Muscle layer of colon (tissue), 2 donors: ENCODE measurements around the gene SLC25A34.

Experiments
- H3K27ac ChIP-seq: one replicate; pipeline ENCODE4 v1.7.0; 2013; ENCODE audit warnings: low read depth, mild to moderate bottlenecking, low read length, moderate library complexity
- H3K27me3 ChIP-seq, 2 donors: one replicate each; pipeline ENCODE4 v1.7.0; 2013; ENCODE audit warnings: low read length in 2 of 2, mild to moderate bottlenecking in 2 of 2; ENCODE audit not compliant: insufficient read depth in 2 of 2, control insufficient read depth in 1 of 2
- H3K36me3 ChIP-seq: one replicate; pipeline ENCODE4 v1.7.0; 2013; ENCODE audit warnings: mild to moderate bottlenecking, low read length; ENCODE audit not compliant: insufficient read depth
- H3K4me1 ChIP-seq: one replicate; pipeline ENCODE4 v1.7.0; 2013; ENCODE audit warnings: mild to moderate bottlenecking, low read length; ENCODE audit not compliant: insufficient read depth
- H3K4me3 ChIP-seq, 2 donors: one replicate each; pipeline ENCODE4 v1.7.0; 2013; ENCODE audit warnings: low read length in 2 of 2, low read depth in 1 of 2, mild to moderate bottlenecking in 1 of 2, moderate library complexity in 1 of 2
- H3K9ac ChIP-seq: one replicate; pipeline ENCODE4 v1.7.0; 2013; ENCODE audit warnings: low read length
- H3K9me3 ChIP-seq: one replicate; pipeline ENCODE4 v1.7.0; 2013; ENCODE audit warnings: mild to moderate bottlenecking, low read length
- donor health status: abdominal sarcoma.
- donor health status: Adenocarcinoma of cecum.

SLC25A34 gene

DNA sequence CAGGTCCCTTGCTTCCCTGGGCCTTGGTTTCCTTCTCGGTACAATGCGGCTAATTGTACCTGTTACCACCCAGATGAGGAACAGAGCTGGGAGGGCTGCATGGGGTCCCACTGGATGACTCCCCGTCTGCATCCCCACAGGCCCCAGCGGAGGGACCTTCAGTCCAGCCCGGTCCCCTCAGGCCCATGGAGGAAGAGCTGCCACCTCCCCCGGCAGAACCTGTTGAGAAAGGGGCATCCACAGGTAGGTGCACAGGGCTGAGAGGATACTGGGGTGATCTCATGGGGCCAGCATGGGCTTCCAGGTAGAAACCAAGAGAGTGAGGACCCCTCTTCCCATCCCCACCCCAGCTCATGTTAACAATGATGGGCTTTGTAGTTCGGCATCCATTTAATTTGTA, 32.3 kb downstream of the SLC25A34 start:
- H3K9me3 ChIP-seq = no peaks in the 10 kb centered on the region
- no peak overlapping the region for H3K9ac ChIP-seq
- H3K27ac ChIP-seq = no peak overlapping the region
- no peaks in the 10 kb centered on the region for H3K27me3 ChIP-seq
- peaks cover 39% of the 10 kb centered on the region for H3K36me3 ChIP-seq
- no peaks in the 10 kb centered on the region for H3K4me1 ChIP-seq
- no peak overlapping the region for H3K4me3 ChIP-seq

- Histone ChIP-seq H3K27ac (no peak overlapping the region), H3K27me3 (no peaks in the 10 kb centered on the region), H3K4me3 (no peak overlapping the region), H3K9me3 (no peaks in the 10 kb centered on the region), H3K9ac (no peak overlapping the region), H3K4me1 (no peaks in the 10 kb centered on the region), H3K36me3 (peaks cover 50% of the 10 kb centered on the region)
These were observed 34.4 kb downstream of the SLC25A34 start for GRCh38 chr1:15770313-15770962.

DNA sequence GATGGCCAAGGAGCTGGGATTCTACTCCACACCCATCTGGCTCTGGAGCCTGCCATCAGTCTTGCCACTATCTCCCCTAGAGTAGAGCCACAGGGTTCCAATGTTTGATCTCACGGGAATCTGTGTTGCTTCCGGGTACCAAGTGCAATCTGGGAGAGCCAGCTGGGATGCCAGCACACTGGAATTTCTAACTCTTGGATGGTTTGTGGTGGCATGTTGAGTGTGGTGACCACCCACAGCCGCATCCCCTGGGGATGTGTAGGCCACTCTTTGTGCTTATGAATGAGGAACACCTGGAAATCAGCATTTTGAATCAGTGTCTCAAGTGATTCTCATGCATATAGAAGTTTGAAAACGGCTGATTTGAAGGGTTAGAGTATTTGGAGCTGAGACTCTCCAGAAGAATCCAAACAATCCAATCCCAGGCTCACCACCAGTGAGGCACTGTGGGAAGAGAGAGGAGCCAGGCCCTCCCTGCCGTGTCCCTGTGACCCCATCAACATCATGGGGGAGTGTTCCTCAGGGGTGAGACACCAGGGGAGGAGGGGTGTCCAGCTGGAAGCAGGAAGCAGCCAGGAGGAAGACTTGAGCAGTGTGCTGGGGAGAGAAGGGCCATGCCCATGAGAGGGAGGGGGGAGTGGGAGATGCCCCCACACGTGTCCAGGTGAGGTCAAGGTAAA, 35.9 kb downstream of the SLC25A34 start:
- peaks cover 60% of the 10 kb centered on the region for H3K36me3 ChIP-seq
- no peak overlapping the region for H3K27ac ChIP-seq

DNA sequence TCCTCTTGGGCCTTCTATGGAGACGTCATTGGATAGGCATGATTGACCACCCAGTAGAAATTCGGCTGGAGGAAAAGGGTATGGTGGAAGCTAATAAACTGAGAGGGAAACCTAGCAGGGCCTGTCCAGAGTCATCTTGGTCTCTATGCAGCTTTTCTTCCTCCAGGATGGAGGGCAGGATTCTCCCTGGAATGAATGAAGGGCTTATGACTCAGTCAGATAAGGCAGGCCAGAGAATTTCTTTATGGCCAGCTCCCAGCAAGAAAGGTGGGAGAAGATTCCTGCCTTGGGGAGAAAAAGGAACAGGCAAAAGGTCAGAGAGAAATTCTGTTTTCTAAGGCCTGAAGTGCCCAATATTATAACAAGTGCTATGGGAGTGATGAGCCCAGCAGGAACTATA, 39.6 kb downstream of the SLC25A34 start:
- H3K9me3 ChIP-seq = no peaks in the 10 kb centered on the region
- H3K4me1 ChIP-seq = no peaks in the 10 kb centered on the region
- no peak overlapping the region for H3K9ac ChIP-seq
- peaks cover 56% of the 10 kb centered on the region for H3K36me3 ChIP-seq
- H3K27me3 ChIP-seq = no peaks in the 10 kb centered on the region
- no peak overlapping the region for H3K27ac ChIP-seq
- H3K4me3 ChIP-seq = no peak overlapping the region

More for the DNA sequence above, 35.9 kb downstream of the SLC25A34 start:
- Histone ChIP-seq H3K4me1 (no peaks in the 10 kb centered on the region), H3K9ac (no peak overlapping the region), H3K27me3 (no peaks in the 10 kb centered on the region), H3K9me3 (no peaks in the 10 kb centered on the region), H3K4me3 (no peak overlapping the region)

DNA sequence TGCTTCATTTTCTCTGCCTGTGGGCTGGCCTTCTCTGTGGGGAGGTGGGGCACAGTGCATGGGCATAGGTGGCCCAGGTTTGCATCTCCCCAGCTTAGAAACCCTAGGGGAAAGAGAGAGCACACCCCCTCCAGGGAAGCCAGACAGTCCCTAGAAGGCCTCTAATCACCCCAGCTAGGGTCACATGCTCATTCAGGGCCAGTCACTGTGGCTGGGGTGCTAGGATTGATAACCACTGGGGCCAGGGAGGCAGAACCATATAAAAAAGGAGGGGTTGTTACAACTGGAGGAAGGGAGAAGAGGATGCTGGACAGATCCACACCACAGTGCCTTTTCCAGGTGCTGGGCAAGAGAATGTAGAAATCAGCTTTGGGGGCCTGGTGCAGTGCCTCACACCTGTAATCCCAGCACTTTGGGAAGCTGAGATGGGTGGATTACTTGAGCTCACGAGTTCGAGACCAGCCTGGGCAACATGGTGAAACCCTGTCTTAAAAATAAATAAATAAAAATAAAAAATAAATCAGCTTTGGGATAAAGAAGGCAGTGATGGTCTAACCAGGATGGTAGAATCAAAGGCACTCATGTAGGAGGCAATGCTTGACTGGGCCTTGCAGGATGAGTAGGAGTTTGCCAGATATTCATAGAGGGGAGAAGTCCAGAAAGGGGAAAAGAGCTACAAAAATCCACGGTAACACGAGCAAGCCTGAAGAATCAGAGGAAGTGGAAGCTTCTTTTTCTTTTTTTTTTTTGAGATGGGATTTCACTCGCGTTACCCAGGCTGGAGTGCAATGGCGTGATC, 42.0 kb downstream of the SLC25A34 start:
- Histone ChIP-seq H3K36me3 (peaks cover 39% of the 10 kb centered on the region), H3K27me3 (no peaks in the 10 kb centered on the region), H3K4me1 (no peaks in the 10 kb centered on the region), H3K9ac (no peak overlapping the region), H3K4me3 (no peak overlapping the region), H3K9me3 (no peaks in the 10 kb centered on the region), H3K27ac (no peak overlapping the region)

- H3K4me3 ChIP-seq = no peak overlapping the region
- H3K27ac ChIP-seq = no peak overlapping the region
These were observed 49.6 kb downstream of the SLC25A34 start for GRCh38 chr1:15785683-15786082.

GRCh38 chr1:15786581-15786980, 50.5 kb downstream of the SLC25A34 start:
- H3K9me3 ChIP-seq = no peaks in the 10 kb centered on the region
- H3K4me1 ChIP-seq = no peaks in the 10 kb centered on the region
- no peaks in the 10 kb centered on the region for H3K36me3 ChIP-seq

More at GRCh38 chr1:15785683-15786082, 49.6 kb downstream of the SLC25A34 start:
- no peaks in the 10 kb centered on the region for H3K36me3 ChIP-seq
- H3K9me3 ChIP-seq = no peaks in the 10 kb centered on the region
- no peak overlapping the region for H3K9ac ChIP-seq
- H3K4me1 ChIP-seq = no peaks in the 10 kb centered on the region
- H3K27me3 ChIP-seq = no peaks in the 10 kb centered on the region

GRCh38 chr1:15788624-15789301, 52.7 kb downstream of the SLC25A34 start:
- Histone ChIP-seq H3K4me1 (no peaks in the 10 kb centered on the region), H3K9ac (no peak overlapping the region), H3K4me3 (no peak overlapping the region), H3K27me3 (no peaks in the 10 kb centered on the region), H3K27ac (no peak overlapping the region), H3K36me3 (no peaks in the 10 kb centered on the region), H3K9me3 (no peaks in the 10 kb centered on the region)

More at GRCh38 chr1:15786581-15786980, 50.5 kb downstream of the SLC25A34 start:
- Histone ChIP-seq H3K27me3 (no peaks in the 10 kb centered on the region), H3K27ac (no peak overlapping the region), H3K4me3 (no peak overlapping the region), H3K9ac (no peak overlapping the region)
